Fibroblast of the conjunctiva (primary cell): ENCODE results near the gene HTR3D.
"Not testable (repeated sequence)": the region's sequence is repeated elsewhere in the genome, so short reads cannot be mapped to it uniquely, and the experiment has no call there.

ENCODE experiments used
- DNase-seq: peaks from one replicate; pipeline ENCODE4 v3.0.0-alpha.2; 2010; ENCODE audit warnings: low read depth

Gene HTR3D, protein sequence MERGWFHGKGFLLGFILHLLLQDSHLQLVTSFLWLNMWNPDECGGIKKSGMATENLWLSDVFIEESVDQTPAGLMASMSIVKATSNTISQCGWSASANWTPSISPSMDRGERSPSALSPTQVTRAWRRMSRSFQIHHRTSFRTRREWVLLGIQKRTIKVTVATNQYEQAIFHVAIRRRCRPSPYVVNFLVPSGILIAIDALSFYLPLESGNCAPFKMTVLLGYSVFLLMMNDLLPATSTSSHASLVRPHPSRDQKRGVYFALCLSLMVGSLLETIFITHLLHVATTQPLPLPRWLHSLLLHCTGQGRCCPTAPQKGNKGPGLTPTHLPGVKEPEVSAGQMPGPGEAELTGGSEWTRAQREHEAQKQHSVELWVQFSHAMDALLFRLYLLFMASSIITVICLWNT

DNA sequence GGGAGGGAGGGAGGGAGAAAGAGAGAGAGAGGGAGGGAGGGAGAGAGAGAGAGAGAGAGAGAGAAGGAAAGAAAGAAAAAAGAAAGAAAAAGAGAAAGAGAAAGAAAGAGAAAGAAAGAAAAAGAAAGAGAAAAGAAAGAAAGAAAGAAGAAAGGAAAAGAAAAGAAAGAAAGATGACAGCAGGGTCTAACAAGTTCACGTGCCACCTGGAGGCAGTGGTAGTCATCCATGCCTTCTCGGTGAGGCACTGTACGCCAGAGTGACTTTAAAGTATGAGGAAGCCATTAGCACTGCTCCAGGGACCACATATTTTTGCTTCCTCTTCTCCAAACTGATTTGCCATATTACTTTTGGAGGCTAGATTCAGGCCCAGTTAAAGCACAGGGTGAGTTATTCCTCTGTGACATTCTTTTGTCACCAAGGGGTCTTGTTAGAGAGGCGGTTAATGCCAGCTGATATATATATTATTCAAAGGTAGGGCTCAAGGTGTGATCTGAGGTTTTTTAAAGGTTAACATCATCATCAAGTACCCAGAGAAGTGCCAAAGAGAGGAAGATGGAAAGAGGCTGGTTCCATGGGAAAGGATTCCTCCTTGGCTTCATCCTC is at the start of gene HTR3D:
HTR3D (plus strand) TSS at position 556 of the 606 bp plus-strand sequence; CDS start at position 556, 0 bp downstream.
- no peak for DNase-seq

DNA sequence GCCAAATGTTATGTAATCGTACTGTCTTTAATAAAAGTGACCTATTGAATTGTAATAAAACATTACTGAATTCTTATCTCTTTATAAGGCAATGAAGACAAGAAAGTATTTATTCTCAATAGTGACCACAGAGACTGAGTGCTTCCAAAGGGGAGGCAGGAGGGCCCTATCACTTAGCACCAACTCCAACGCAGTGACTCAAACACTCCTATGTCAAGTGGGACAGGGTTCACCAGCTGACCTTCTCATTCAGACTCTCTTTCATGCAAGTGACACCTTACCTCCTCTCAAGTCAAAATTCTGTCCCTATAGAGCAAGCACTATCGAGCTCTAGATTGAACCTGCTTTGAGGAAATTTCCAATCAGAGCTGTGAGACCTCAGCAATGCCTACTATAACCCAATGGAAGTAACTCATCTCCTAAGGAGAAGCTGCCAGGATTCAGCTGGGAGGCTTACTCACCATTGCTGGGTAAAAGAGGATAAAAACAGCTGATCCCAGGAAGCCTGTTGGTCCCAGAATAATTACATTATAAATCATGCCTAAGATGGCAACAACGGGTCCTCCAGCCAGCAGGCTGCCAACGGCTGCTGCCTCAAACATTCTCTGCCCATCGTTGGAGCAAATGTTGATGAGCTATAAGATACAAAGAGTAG is 49.4 kb upstream of the HTR3D start:
- DNase-seq: no peak

DNA sequence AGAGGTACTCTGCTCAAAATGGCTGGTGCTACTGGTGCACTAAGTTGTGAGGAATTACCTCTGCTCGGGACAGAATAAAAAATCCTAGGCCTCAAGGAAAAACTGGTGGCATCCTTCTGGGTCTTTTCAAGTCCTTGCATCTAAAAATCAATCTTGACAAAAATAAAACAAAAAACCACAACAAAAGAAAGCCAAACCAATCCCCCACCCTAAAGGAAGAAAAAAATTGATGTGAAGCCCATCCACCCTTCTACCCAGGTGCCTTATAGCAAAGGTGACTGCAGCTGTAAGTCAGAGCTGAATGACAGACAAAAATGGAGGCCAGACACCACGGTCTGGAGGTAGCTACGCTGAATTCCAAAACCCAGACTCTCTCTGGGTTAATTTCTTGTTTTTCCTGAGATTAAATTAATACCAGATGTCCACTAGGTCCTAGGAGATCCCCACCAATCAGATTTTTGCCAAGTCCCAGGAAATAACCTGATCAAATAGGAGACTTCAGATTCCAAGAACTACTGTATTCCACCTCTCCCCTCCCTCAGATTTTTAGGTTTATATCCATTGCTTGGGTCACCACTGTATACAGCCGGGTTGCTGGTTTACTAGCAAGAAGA is 47.3 kb upstream of the HTR3D start:
- no peak for DNase-seq

DNA sequence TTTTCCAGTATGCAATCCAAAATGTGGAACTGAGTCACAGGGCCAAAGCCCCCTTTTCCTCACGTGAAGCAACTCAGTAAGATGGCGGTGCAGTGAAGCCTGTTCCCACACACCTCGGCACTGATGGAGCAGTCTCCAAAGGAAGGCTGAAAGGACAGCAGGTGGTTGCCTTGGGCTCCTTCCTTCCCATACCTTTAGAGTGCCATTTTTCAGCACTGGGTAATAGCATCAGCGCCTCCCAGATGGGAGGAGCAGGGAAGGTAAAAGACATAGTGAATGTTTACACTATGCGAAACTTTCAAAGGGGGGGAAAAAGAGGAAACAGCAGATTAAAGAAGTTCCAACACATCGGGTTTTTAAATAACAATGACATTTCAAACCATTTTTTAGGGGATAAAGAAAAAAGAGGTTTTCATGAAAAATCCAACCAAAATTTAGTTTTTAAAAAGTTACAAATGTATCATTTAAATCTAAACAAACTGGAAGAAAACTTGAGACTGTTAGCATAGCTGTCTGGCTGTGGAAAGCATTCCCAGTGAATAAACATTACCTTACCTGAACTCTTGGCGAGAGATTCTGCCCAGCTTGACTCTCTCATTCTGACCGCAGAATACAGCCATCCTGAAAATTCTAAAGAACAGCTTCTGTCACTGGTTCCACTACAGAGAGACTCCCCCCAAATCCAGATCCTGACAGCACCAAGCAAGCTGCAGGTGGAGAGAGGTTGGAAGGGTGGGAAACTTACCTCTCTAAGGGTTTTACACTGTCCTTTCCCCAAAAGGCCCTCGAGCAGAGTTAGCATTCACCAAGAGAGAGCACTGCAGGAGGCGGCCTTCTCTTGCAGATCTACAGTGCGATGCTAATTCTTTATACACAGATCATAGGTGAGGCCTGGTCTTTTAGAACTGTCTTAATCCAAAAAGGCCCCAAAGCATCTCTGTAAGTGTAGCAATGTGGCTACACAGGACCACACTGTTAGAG is 46.5 kb upstream of the HTR3D start:
- no peak for DNase-seq

DNA sequence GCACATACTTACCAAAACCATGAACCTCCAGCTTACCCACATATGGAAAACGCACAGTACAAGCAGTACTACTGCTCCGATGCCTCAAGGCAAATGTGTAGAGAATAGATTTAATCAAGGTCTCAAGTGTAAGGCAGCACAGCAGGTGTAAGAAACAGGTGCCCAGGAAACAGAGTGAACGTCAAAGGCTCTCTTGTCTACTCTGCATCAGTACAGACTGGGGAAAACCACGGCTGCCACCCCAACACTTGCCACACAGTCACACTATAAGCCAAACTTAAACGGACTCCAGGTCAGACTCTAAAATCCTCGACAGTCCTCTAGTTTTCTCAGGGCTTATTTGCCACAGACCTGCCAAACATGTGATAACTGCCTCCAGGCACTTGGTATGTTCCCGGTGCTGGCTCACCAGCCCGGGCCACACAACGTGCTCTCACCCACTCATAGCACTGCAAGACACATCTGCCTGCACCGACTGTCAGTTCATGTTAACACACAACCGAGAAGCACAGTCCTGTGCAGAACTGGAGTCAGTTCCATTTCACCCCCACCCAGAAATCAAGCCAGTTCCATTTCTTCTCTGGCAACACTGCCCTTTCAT is 44.4 kb upstream of the HTR3D start:
- DNase-seq: no peak

DNA sequence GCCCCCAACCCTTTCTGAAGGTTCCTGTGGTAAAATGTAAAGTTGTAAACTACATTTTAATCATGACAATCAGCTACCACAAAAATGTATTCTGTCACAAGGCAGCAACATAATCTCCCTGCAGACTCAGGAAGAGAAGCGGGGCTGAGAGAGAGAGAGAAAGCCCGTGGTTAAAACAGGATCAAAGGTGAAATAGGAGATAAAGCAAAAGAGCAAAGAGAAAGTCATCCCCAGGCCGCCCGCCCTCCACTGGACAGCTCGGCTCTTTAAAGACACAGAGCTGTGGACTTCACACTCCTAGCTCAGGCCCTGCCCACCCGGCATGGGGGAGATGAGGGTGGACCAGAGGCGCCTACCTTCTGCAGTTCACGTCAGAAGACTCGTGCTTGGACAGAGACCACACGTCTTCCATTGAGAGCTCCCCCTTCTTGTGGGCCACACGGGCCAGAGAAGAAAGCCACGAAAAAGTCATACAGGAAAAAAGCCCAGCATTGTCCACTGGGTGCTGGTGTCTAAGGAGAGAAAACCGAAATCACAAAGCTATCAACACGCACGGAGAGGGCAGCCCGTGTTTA is 43.2 kb upstream of the HTR3D start:
- DNase-seq: no peak

DNA sequence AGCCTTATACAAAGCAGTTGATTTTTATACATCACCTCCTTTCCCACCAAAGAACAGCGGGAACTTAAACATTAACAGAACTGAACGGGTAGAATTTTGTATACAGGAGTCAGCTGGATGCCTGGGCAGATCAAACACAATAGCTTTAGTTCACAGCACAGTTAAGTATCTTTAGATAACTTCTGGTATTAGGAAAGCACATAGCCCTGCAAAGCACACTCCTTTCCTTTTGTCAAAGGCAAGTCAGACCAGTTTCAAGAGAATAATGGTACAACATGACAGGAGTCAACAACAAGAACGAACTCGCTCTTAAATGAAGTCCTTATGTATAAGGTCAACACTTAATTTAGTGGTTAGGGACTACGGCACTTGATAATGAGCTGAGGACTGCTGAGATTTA is 40.1 kb upstream of the HTR3D start:
- DNase-seq: no peak

DNA sequence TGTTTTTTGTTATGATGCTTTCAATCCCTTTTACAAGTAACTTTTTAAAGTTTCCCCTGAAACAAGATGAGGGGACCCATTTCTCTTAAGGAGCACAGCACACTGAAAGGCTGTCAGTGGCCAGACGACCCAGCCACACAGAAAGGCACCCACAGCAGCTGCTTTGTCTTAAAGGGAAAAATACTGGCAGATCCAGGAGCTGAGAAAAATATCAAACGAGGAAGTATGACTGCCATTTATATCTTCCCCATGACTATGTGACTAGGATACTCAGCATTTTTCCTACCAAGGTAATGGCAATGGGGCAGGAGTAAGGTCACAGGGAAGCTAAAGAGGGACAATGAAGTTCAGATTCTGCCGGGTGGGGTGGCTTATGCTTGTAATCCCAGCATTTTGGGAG is 29.8 kb upstream of the HTR3D start:
- no peak for DNase-seq

DNA sequence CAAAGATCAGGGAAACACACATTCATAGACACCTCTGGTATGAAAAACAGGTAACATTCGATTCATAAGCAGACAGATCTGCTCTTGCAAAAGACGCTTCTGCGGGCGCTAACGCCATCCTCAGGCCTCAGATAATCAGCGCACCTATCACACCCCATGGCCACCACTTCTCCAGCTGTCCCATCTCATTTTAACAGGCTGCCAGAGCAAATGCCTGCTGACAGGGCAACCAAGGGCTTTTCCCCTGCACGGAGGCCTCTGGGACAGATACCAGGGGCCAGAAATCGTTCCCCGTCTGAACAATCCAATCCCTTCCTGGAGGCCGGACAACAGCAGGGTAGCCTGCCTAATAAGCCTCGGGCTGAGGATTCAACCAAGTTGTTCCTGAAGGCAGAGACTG is 29.1 kb upstream of the HTR3D start:
- DNase-seq: no peak

DNA sequence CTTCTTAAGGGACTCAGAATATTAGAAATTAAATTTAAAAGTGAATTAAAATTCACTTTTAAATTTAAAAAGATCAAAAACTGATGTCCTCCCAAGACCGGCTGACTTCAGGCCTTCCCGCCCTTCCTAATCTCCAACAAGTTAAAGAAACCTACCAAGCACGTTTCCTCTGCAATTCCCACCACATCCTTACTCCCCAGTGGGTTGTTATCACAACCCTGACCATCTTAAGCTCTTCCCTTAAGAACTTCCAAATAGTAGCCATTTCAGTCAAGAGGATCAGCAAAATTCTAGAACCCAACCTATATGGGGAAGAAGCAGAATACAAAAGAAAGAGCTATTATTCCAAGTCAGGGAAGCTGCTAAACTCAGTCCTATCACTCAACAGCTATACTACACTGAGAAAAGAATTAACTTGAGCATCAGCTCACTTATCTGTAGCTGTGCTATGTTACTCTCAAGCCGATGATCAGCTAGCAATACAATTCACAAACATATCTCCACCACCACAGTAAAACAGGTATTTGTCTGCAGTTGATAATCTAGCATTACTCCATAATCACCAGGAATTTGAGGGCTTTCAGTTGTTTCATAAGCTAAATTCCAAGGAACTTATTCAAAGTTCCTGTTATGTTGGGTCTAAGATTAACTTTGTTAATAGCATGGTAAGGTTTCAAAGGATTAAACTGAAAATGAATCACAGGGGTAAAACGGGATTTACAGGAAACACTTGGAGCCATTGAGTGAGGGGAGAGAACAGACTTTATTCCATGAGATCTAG is 28.2 kb upstream of the HTR3D start:
- DNase-seq: no peak

DNA sequence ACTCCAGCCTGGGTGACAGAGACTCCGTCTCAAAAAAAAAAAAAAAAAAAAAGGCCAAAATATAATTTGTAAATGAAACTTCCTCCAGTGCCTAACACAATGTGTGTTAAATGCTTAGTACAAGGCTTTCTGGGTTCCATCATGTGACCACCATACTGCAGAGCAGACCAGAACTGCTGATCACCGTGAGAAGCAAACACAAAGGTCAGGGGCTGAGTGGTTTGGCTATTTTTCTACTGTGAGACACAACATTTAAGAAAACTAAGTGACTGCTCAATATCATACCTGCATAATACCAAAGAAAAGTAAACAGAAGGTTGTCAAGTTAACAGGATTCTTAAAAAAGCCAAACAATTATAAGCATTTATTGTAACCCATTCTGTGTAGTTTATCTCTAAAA is 27.1 kb upstream of the HTR3D start:
- no peak for DNase-seq

DNA sequence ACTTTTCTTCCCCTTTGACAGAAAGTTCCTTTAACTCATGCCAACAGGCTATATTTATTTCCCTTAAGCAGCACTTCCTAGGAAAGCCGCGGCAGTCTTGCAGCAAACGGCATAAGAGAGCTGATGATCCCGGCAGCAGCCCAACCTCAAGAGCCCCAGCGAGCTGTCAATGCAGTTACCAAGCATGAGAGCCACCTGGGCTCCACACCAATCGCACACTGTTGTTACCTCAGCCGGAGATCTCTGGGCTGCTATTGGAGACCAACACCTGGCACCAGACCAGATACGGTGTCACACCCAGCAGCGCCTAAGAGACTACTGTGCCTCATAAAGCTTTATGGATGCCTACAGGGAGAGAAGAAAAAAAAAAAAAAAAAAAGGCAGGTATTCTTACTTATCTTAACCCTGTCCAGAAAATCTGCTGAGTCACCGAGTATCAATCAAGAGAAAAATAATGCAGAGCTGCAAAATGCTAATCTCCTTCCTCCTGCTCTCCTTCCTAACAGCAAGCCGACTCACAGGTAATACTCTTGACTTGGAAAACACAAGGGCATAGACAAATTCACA is 25.5 kb upstream of the HTR3D start:
- DNase-seq: no peak

DNA sequence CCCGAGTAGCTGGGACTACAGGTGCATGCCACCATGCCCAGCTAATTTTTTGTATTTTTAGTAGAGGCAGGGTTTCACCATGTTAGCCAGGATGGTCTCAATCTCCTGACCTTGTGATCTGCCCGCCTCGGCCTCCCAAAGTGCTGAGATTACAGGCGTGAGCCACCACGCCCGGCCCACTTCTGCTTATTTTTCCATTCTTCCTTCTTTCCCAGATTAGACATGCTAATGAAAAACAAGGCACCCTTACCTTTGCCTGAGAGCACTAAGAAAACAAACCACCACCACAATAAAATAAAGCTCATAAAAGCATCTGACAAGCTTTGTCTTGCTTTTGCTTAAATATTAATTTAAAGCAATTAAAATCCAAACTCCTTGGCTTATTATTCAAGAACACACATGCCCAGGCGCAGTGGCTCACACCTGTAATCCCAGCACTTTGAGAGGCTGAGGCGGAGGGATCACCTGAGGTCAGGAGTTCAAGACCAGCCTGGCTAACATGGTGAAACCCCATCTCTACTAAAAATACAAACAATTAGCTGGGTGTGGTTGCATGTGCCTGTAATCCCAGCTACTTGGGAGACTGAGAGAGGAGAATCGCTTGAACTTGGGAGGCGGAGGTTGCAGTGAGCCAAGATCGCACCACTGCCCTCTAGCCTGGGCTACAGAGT is 24.3 kb upstream of the HTR3D start:
- not testable (repeated sequence) for DNase-seq

DNA sequence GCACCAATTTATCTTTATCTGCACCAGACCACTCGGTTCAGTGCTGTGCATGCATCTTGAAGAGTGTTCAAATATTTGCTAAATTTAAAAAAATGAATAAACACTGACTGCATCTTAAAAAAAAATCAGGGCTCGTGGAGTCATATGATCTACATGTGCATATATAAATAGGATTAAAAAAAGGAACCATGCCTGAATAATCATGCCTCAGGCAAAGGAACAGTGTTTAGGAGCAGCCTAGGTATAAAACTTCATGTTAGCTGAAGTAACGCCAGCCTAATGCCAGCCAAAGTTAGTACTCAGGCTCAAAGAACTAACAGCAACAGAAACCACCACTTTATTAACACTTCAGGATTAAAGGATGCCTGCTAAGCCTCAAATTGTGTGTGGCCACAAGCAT is 23.4 kb upstream of the HTR3D start:
- no peak for DNase-seq

DNA sequence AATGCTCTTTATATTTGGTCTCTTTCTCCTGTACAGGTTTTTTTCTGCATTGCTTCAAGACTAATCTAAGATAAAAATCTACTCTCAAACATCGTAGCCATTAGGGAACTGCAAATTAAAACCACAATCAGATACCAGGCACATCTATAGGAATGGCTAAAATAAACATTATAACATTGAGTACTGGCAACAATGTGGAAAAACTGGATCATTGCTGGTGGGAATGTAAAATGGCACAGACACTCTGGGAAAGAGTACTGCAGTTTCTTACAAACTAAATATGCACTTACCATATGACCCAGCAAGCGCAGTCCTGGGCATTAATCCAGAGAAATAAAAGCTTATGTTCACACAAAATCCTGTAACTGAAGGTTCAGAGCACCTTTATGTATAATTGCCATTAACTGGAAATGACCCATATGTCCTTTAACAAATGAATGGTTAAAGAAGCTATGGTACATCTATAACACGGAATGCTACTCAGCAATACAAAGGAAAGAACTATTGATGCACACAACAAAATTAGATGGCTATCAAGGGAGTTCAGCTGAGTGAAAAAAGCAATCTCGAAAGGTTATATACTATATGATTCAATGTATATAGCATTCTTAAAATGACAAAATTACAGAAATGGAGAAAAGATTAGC is 20.2 kb upstream of the HTR3D start:
- DNase-seq: no peak

DNA sequence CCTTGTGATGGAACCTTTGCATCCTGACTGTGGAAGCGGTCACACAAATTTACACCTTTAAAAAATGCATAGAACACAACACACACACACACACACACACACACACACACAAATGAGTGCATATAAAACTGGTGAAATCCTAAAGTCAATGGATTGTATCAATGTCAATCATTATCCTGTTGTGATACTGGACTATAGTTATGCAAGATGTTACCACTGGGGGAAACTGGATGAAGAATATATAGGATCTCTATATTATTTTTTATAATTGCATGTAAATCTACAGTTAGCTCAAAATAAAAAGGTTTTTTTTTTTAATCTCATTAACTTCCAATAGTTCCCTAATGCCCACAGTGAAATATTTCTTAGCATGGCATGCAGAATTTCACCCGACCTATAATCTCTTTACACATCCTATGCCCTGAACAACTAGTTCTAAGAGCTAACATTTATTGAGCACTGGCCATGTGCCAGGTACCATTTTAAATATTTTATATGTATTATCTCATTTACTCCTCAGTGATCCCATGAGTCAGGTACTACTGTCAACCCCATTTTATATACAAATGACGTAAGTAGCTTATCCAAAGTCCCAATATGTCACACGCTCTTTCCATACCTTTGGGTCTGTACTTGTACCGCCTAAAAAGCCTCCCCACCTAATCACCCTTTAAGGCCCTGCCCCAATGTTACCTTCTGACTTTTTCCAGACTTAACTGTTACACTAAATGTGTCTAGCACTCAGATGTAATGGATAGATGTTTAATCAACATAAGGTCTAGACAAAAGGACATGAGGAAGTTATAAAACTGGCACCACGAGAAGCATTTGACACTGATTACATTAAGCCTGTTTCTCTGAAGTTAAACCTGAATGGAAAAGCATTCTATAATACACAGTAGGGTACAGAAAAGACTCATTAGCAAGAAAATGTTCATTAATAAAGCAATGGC is 19.3 kb upstream of the HTR3D start:
- DNase-seq: no peak

DNA sequence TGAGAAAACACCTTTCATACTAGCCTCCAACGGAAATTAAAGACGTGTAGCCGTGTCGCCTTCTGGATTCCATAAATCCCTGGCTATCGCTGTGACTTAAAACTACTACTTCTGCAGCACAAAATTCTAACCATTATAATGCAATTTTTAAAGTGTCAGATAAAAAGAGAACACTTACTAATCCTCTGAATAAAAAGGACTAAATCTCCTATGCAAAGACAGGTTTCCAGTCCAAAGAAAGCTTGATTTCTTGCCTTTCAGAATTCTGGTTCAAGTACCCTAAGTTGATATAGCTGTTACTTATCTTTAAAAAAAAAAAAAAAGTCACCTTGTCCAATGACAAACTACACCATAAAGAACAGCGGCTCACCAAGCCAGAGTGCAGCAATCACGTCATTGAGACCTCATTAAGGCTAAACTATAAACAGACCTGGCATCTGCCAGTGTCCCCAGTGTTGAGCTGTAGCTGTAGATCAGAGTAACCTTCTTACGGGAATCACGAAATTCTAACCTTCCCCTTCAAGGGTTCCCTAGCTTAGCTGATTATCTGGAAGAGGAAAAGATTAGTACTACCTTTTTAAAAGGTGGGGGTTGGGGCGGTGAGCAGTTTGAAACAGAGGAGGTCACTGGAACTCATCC is 16.0 kb upstream of the HTR3D start:
- no peak for DNase-seq
